Keratinocyte (primary cell): ENCODE measurements around the gene BRD1.

Experiments
- CTCF ChIP-seq, 3 experiments: IDR thresholded peaks in 1 of 3; conservative IDR thresholded peaks in 1 of 3; optimal IDR thresholded peaks in 1 of 3; 2 replicates in 2 of 3; 3 replicates in 1 of 3; pipeline versions ENCODE3 to v1.5.1; 2011; ENCODE audit warnings: low read length in 3 of 3, mild to moderate bottlenecking in 3 of 3, moderate library complexity in 2 of 3, control low read depth in 1 of 3, inconsistent platforms in 1 of 3; ENCODE audit not compliant: insufficient read depth in 2 of 3; ENCODE audit errors: extremely low read depth in 1 of 3
- EZH2 ChIP-seq: IDR thresholded peaks from one replicate; pipeline ENCODE4 v1.6.1; 2012; ENCODE audit warnings: inconsistent platforms, mild to moderate bottlenecking, low read length, moderate library complexity

- TF ChIP-seq CTCF (optimal IDR thresholded peaks at IDR 0.05 in 1 of 3, IDR thresholded peaks at IDR 0.05 in 1 of 3, conservative IDR thresholded peaks at IDR 0.05 in 1 of 3; ENCODE audit: extremely low read depth in 1 of 3, insufficient read depth in 2 of 3, low read length in 3 of 3) (no peak), EZH2 (no peak)
Observed at GRCh38 chr22:49751966-49752597, 75.6 kb downstream of the BRD1 start.
